ENCODE results near the gene TRIM4.
"Not testable (repeated sequence)": the region's sequence is repeated elsewhere in the genome, so short reads cannot be mapped to it uniquely, and the experiment has no call there.

TRIM4 gene

GRCh38 chr7:99881370-99881769 lies 38.0 kb downstream of the TRIM4 start:
- CTCF ChIA-PET: interaction anchor here (0.6 to 0.7 kb wide), 3 partner anchors 18 to 239 kb away, joined by 3 to 4 read pairs (median 3); no protein-coding TSS in a partner anchor

GRCh38 chr7:99876933-99877332 lies 42.4 kb downstream of the TRIM4 start, which contains the start of gene OR2AE1:
Gene OR2AE1 (minus strand): TSS chr7:99877033. CDS start chr7:99877033, 0 bp downstream.
- POLR2A ChIA-PET (ENCODE audit: low non-redundant PET): no interaction called here
- no peak for DNase-seq (ENCODE audit: low spot score)
- TF ChIP-seq CTCF (conservative IDR thresholded peaks at IDR 0.05; ENCODE audit: low read depth): no peak
- CTCF ChIA-PET: no interaction called here
- H3K27ac ChIP-seq: no peak within 1 kb of the TSS

More at GRCh38 chr7:99881370-99881769, 38.0 kb downstream of the TRIM4 start:
- TF ChIP-seq CTCF (conservative IDR thresholded peaks at IDR 0.05; ENCODE audit: low read depth): no peak
- no peak for DNase-seq (ENCODE audit: low spot score)
- H3K27ac ChIP-seq: no peak overlapping the region
- POLR2A ChIA-PET (ENCODE audit: low non-redundant PET): no interaction called here

- no peak overlapping the region for H3K27ac ChIP-seq
- no peak for TF ChIP-seq CTCF (conservative IDR thresholded peaks at IDR 0.05; ENCODE audit: low read depth)
- POLR2A ChIA-PET (ENCODE audit: low non-redundant PET): no interaction called here
- DNase-seq (ENCODE audit: low spot score): no peak
- CTCF ChIA-PET: interaction anchor here (0.6 kb wide), 1 partner anchor 169 kb away, joined by 3 read pairs; no protein-coding TSS in a partner anchor
Observed at GRCh38 chr7:99876491-99876890, 42.8 kb downstream of the TRIM4 start.

- no peak for DNase-seq (ENCODE audit: low spot score)
- CTCF ChIA-PET: no interaction called here
- no peak overlapping the region for H3K27ac ChIP-seq
- TF ChIP-seq CTCF (conservative IDR thresholded peaks at IDR 0.05; ENCODE audit: low read depth): no peak
- POLR2A ChIA-PET (ENCODE audit: low non-redundant PET): no interaction called here
Observed at GRCh38 chr7:99868246-99868645, 51.1 kb downstream of the TRIM4 start.

- POLR2A ChIA-PET (ENCODE audit: low non-redundant PET); DNase-seq (ENCODE audit: low spot score); H3K27ac ChIP-seq; CTCF ChIA-PET: not testable (repeated sequence)
Observed at GRCh38 chr7:99867477-99867876, 51.9 kb downstream of the TRIM4 start.

- CTCF ChIA-PET: no interaction called here
- no peak for DNase-seq (ENCODE audit: low spot score)
- POLR2A ChIA-PET (ENCODE audit: low non-redundant PET): no interaction called here
- no peak overlapping the region for H3K27ac ChIP-seq
- TF ChIP-seq CTCF (conservative IDR thresholded peaks at IDR 0.05; ENCODE audit: low read depth): no peak
Observed at GRCh38 chr7:99863847-99864440, 55.4 kb downstream of the TRIM4 start.

- ChIA-PET POLR2A (ENCODE audit: low non-redundant PET) (no interaction called here), CTCF (interaction anchor here (1.0 kb wide), 1 partner anchor 229 kb away, joined by 3 read pairs; no protein-coding TSS in a partner anchor)
- peak; percentile 70 for DNase-seq (ENCODE audit: low spot score)
- H3K27ac ChIP-seq: peak overlapping the region; percentile 90
- no peak for TF ChIP-seq CTCF (conservative IDR thresholded peaks at IDR 0.05; ENCODE audit: low read depth)
Observed at GRCh38 chr7:99860281-99861127, 58.8 kb downstream of the TRIM4 start.
